Measurements from ENCODE around the gene TET3.
"Not testable (repeated sequence)": the region's sequence is repeated elsewhere in the genome, so short reads cannot be mapped to it uniquely, and the experiment has no call there.

TET3 gene

DNA sequence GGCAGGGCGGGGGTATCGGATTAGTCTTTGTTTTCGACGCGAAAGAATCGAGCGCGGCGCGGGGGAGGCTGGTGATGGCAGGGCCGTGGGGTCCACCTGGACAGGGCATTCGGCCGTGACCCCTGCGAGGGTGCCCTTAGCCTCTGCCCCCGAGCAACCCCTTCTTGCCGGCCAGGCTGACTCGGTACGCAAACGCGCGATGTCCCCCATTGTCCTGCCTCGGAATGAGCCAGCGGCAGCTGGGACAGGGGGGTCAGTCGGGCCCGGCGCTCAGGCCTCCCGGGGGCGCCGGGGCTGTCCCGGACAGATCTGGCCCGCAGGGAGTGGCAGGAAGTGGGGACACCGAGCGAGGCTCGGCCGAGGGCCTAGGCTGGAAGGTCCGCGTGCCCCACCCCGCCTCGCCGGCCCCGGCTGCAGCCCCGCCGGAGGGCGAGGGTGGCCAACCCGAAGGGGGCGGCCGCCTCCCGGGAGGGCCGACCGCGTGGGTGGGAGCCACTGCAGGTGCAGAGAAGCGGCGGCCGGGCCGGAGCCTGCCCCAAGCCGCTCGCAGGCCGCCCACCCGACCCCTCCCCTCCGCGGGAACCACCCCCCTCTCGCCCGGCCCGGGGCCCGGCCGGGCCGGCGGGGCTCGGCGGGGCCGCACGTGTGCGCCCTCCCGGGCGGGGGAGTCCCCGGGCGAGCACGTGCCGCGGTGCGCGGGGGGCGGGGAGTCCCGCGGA is at the start of gene TET3:
TSS of gene TET3 (plus strand) at position 708 of the 719 bp plus-strand sequence. CDS start 1,494 bp downstream, outside the sequence.
- peak; percentile 60 for DNase-seq

DNA sequence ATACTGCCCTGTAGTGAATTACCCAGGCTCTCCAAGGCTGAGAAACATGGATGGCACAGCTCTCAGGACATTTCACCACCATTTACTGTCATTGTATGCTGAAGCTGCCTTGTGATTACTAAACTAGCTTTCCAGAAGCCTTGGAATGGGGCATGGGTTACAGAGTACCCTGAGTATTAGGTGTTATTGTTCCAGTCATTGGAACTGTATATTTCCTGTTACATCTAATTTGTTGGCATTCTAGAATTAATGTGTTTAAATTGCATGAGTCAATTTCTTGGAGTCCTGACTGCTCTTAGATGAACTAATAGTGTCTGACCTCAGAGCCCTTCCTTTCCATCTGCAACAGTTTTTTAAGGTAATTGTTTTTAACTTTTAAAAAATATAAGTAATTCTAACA is 49.1 kb upstream of the TET3 start:
- DNase-seq: no peak

DNA sequence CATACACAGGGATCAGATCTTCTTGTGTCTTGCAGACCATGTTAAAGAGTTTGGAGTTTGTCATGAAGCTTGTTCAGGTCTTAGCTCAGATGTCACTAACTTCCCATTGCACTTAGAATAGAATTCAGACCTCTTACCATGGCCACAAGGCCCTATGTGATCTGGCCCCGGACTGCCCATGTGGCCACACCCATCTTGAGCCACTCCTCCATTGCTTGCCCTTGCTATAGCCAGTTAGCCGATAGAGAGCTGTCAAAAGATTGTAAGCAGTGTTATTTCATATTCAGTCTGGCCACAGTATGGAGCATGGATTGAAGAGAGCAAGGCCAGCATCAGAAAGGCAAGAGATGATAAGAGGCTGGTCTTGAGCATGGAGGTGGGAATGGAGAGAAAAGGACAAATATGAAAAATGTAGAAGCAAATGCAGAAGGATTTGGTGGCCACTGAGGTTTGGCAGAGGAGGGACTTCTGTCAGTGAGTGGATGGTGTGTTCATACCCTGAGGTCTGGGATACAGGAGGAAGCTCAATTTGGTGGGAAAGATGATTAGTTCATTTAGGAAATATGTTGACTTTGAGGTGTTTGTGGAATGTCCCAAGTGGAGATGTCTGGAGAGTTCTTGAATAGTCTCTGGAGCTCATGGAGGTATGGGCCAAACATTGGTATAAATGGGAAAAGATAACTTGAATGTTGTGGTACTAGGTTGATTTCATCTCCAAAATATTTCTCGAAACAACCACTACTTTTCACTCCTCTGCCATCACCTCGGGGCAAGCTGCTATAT is 47.4 kb upstream of the TET3 start:
- no peak for DNase-seq

DNA sequence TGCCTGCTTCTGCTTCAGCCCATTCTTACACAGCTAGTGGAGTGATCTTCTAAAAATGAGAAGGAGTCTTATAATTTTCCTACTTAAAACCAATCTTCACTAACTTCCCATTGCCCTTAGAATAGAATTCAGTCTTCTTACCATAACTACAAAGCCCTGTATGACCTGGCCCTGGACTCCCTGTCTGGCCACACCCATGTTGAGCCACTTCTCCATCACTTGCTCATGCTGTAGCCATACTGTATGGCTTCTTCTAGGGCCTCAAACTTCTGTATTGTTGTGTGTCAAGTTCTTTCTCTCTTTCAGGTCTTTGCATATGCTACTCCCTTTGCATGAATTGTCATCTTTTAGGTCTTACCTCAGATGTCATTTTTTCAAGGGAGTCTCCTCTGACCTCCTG is 46.8 kb upstream of the TET3 start:
- no peak for DNase-seq

DNA sequence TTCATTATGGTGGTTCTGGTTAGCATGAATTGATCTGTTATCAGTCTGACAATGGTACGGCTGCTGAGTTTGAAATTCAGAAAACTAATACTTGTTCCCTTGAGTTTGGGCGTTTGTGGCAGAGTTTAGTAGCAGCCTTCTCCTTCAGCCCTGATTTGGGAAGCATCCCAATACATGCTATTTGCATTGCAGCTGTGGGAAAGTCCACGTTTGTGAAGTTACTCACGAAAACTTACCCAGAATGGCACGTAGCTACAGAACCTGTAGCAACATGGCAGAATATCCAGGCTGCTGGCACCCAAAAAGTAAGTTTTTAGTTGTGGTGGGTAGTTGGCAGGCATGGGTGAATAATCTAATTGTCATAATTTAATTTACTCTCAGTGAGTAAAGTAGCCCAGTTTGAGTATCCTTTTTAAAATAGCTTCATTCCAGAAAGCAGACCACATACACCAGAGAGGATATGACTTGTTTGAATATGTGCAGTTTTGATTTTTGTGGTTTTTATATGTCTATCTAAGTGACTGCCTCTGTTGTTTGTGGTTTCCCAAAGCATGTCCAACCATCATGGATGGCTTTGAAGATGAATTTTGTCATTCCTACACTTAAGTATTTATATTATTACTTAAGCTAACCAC is 45.9 kb upstream of the TET3 start:
- no peak for DNase-seq

- peak; percentile 13 for DNase-seq
Measured at GRCh38 chr2:73939419-73939818, 45.3 kb upstream of the TET3 start.

DNA sequence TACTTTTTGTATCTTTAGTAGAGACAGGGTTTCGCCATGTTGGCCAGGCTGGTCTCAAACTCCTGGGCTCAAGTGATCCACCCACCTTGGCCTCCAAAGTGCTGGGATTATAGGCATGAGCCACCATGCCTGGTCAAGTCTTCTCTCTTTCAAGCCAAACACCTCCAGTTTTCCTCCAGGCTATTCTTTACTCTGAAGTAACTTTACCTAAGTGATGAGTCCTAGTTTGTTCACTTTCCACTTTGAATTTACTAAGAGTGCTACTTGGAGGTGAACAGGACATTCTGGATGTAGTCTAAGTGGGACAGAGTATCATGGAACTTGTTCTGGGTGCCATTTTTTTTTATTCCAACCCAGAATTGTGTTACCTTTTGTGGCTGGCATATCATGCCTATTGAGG is 44.6 kb upstream of the TET3 start:
- not testable (repeated sequence) for DNase-seq

DNA sequence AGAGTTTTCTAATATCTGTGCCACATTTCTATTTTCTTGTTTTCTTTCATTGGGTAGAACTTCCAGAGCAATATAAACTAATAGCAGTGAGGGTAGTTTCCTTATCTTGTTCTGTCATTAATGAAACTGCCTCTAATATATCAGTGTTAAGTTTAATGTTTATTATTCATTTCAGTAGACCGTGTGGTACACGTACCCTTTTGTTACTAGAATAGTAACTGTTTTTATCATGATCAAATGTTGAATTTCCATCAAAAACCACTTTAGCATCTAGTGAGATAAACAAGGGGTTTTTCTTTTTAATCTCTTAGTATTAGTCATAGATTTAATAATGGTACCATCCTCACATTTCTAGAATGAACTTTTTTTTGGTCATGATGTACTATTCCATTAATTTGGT is 42.0 kb upstream of the TET3 start:
- no peak for DNase-seq

DNA sequence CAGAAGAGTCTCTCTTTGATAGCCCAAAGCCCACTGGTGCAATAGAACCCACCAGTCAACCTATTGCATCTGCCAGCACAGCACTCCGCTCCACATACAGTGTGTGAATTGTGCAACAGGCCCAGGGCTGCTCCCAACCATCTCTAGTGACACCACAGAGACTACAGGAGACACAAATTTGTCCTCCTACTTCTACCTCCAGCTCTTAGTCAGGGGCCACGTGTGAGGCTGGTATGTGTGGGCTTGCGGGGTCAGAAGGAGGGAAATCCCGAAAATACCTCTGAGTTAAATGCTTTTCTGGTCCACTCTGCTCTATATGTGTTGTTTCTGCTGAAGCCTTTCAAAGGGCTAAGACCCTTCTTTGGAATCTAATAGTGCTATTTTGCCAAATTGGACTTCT is 40.0 kb upstream of the TET3 start:
- no peak for DNase-seq

GRCh38 chr2:73946215-73946614 is 38.5 kb upstream of the TET3 start:
- no peak for DNase-seq

DNA sequence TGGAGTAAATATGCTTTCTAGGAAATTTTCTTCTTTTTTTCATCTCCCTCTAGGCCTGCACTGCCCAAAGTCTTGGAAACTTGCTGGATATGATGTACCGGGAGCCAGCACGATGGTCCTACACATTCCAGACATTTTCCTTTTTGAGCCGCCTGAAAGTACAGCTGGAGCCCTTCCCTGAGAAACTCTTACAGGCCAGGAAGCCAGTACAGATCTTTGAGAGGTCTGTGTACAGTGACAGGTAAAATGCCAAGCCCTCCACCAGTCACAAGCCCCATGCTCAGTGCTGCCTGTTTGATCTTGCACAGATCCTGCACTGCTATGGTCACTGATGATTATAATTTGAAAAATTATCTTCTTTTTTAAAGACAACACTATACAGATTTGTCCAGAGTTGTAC is 38.0 kb upstream of the TET3 start:
- no peak for DNase-seq

- DNase-seq: no peak
Measured at GRCh38 chr2:73947412-73948018, 37.2 kb upstream of the TET3 start.

DNA sequence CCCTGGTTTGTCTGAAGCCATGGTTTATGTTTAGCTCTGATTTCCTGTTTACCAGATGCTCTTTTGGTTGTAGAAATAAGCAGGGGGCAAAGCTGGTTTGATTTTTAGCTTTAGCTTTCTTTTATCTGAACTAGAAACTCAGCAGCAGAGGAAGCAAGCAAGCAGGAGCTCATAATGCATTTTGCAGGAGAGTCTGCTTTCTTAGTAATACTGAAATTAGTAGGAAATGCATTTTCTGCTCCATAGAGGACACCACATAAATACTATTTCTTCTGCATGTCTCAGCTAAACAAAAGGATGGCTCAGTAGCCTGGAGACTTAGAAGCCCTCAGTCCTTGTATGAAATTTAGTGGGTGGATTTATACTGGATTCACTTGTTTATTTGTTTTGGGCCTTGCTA is 34.9 kb upstream of the TET3 start:
- DNase-seq: no peak

GRCh38 chr2:73952499-73953446 is 31.9 kb upstream of the TET3 start:
- no peak for DNase-seq

DNA sequence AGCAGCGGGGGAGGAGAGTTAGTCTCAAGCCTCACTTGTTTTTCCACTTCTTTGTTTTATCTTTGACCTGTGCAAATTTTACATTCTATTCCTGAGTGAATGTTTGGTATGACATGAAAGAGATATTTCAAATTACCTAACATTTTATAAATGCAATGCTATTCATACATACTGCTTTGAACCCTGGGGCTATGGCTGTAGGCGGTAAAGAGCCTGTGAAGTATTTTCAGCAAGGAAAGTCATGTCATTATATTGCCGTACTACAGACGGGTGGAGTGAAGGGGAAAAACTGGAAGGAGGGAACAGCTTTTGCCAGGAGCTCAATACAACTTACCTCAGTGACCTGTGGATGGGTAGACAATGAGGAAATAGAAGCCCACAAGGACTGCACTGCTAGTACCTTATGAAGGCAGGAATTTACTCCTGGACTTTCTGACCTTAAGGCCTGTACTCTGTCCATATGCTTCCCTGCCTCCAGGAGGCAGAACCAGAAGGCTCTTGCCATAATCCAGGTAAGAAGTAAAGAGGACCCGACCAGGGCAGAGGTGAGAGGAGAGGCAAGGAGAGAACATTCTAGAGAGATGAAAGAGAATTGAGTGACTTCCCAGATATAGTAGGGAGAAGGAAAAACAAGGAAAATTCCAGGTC is 28.4 kb upstream of the TET3 start:
- DNase-seq: no peak

GRCh38 chr2:73961274-73961673 is 23.4 kb upstream of the TET3 start:
- DNase-seq: no peak

DNA sequence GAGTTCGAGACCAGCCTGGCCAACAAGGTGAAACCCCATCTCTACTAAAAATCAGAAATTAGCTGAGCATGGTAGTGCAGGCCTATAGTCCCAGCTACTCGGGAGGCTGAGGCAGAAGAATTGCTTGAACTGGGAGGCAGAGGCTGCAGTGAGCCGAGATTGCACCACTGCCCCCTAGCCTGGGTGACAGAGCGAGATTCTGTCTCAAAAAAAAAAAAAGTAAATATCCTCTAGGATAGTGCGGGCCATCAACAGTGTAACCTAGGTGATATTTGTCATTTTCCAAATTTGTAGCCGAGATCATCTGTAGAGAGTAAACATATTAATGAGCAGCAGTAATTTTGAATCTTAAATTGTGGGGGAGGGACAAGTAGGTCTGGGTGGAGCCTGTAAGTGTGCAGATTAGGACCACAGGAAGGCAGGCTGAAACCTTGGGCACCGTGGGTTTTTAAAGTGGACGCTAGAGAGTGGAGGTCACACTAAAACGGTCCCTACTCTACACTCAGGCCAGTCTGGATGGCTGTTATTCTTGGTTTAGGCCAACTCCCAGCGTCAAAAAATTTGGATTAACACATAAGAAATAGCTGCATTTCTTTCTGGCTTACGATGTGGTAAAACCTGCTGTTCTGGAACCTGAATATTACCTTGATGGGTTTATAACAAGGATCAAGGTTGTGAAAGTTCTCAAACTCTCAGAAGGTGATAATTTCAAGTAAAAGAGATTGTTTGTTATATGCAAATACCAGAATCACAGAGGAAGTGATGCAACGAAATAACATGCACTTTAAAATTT is 22.7 kb upstream of the TET3 start:
- DNase-seq: no peak

DNA sequence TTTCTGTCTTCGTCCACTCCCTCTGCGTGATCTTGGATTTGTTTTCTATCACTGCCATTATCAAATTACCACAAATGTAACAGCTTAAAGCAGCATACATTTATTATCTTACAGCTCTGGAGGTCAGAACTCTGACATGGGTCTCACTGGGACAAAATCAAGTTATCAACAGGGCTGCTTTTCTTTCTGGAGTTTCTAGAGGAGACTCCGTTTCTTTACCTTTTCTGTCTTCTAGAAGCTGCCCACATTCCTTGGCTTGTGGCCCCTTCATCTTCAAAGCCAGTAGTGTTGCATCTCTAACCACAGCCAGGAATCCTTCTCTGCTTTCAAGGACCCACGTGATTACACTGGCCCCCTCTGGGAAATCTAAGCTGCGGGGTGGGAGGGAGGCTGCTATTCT is 21.9 kb upstream of the TET3 start:
- DNase-seq: no peak

GRCh38 chr2:73963385-73964120 is 21.2 kb upstream of the TET3 start:
- DNase-seq: no peak

GRCh38 chr2:73964223-73964622 is 20.5 kb upstream of the TET3 start:
- no peak for DNase-seq

Data from activated CD4-positive, alpha-beta T cell treated with anti-CD3 and anti-CD28 coated beads for 1 hour (primary cell).